SK-N-SH (cell line): ENCODE data around the gene KIF4A. TPM values are rescaled to one million over a fixed set of nuclear protein-coding genes. Genes with fewer than 3 reads are reported as not detected.

Experiments
- CTCF ChIA-PET: fragments of 300-600, 350-600 bp; formaldehyde crosslinking; extraction: SDS; loops from one replicate; lab custom pipeline; 2021; lab: Yijun Ruan, JAX
- POLR2A ChIA-PET: fragments of 350-600 bp; sonication (Branson Sonifier 250); formaldehyde crosslinking; extraction: SDS; loops from one replicate; lab custom pipeline; 2020; ENCODE audit warnings: antibody characterized with exemption, inconsistent platforms; lab: Yijun Ruan, JAX
- DNase-seq: peaks from one replicate; pipeline ENCODE4 v3.0.0; 2012
- H2AFZ ChIP-seq: fragments of 200-600 bp; sonication (generic); 2 replicates; pipeline ENCODE4 v1.8.1; 2016; ENCODE audit warnings: antibody characterized with exemption, mild to moderate bottlenecking, low read depth
- H3F3A ChIP-seq: fragments of 200-600 bp; sonication (generic); replicated peaks from 2 replicates; pipeline ENCODE3; 2016; ENCODE audit warnings: antibody characterized with exemption, mild to moderate bottlenecking; ENCODE audit not compliant: insufficient read depth
- H3K27ac ChIP-seq, 2 experiments: fragments of 200-500 bp in 1 of 2; fragments of 200-600 bp in 1 of 2; sonication (Bioruptor generic) in 1 of 2; sonication (generic), shearing (Covaris generic) in 1 of 2; 2 replicates each; pipeline versions ENCODE4 v1.5.1 to v1.6.1; 2014 to 2016; ENCODE audit warnings: low read depth in 2 of 2, inconsistent platforms in 1 of 2, low read length in 1 of 2, mild to moderate bottlenecking in 1 of 2, mixed read lengths in 1 of 2
- H3K27me3 ChIP-seq: fragments of 200-600 bp; sonication (generic), shearing (Covaris generic); 2 replicates; pipeline ENCODE4 v1.6.1; 2016; ENCODE audit warnings: mixed run types; ENCODE audit not compliant: insufficient read depth
- H3K36me3 ChIP-seq, 2 experiments: fragments of 200-500 bp in 1 of 2; fragments of 200-600 bp in 1 of 2; sonication (Bioruptor generic) in 1 of 2; sonication (generic) in 1 of 2; replicated peaks in 1 of 2; 2 replicates each; pipeline versions ENCODE3 to v1.5.1; 2014 to 2016; ENCODE audit warnings: low read length in 1 of 2, mild to moderate bottlenecking in 1 of 2; ENCODE audit not compliant: insufficient read depth in 2 of 2, control insufficient read depth in 1 of 2
- H3K4me1 ChIP-seq, 2 experiments: fragments of 200-500 bp in 1 of 2; fragments of 200-600 bp in 1 of 2; sonication (Bioruptor generic) in 1 of 2; sonication (generic), shearing (Covaris generic) in 1 of 2; 2 replicates each; pipeline versions ENCODE4 v1.5.1 to v1.6.1; 2014 to 2016; ENCODE audit warnings: low read depth in 1 of 2, low read length in 1 of 2, mixed run types in 1 of 2; ENCODE audit not compliant: insufficient read depth in 2 of 2, control insufficient read depth in 1 of 2
- H3K4me2 ChIP-seq: fragments of 200-600 bp; sonication (generic), shearing (Covaris generic); 2 replicates; pipeline ENCODE4 v1.6.1; 2017; ENCODE audit warnings: mixed run types
- H3K4me3 ChIP-seq, 2 experiments: fragments of 200-500 bp in 1 of 2; fragments of 200-600 bp in 1 of 2; sonication (Bioruptor generic) in 1 of 2; sonication (generic), shearing (Covaris generic) in 1 of 2; 2 replicates each; pipeline versions ENCODE4 v1.5.1 to v1.8.1; 2014 to 2016; ENCODE audit warnings: low read depth in 2 of 2, inconsistent platforms in 1 of 2, low read length in 1 of 2, mild to moderate bottlenecking in 1 of 2, mixed read lengths in 1 of 2, moderate library complexity in 1 of 2
- H3K79me2 ChIP-seq: fragments of 200-600 bp; sonication (generic); 2 replicates; pipeline ENCODE4 v1.8.1; 2017; ENCODE audit warnings: mild to moderate bottlenecking; ENCODE audit not compliant: insufficient read depth
- H3K9ac ChIP-seq: fragments of 200-600 bp; sonication (generic); 2 replicates; pipeline ENCODE4 v1.6.1; 2017; ENCODE audit warnings: mixed run types
- H3K9me2 ChIP-seq: fragments of 200-600 bp; sonication (generic); 2 replicates; pipeline ENCODE4 v1.6.1; 2017; ENCODE audit warnings: mixed run types
- H3K9me3 ChIP-seq: fragments of 200-600 bp; sonication (generic); 2 replicates; pipeline ENCODE4 v1.6.1; 2017; ENCODE audit warnings: mixed run types, mild to moderate bottlenecking, moderate library complexity
- H4K20me1 ChIP-seq: fragments of 200-600 bp; sonication (generic); 2 replicates; pipeline ENCODE4 v1.6.1; 2017; ENCODE audit warnings: mild to moderate bottlenecking, mixed run types; ENCODE audit not compliant: insufficient read depth
- CTCF ChIP-seq: fragments of 200-600 bp; sonication (generic); IDR thresholded peaks from 2 replicates; pipeline ENCODE4 v1.6.1; 2017; ENCODE audit warnings: antibody characterized with exemption, mild to moderate bottlenecking, moderate library complexity
- ELF1 ChIP-seq: IDR thresholded peaks from 2 replicates; pipeline ENCODE4 v1.4.0; 2012
- FOSL2 ChIP-seq: IDR thresholded peaks from 2 replicates; pipeline ENCODE4 v1.4.0; 2012; ENCODE audit warnings: low read depth, mild to moderate bottlenecking, moderate library complexity, borderline replicate concordance
- IRF3 ChIP-seq: fragments of 150-350 bp; IDR thresholded peaks from 2 replicates; pipeline ENCODE4 v1.6.1; 2016; ENCODE audit warnings: mild to moderate bottlenecking, low read depth, low read length
- MAX ChIP-seq: IDR thresholded peaks from 2 replicates; pipeline ENCODE4 v1.4.0; 2012; ENCODE audit warnings: low read depth
- MEF2A ChIP-seq: IDR thresholded peaks from 2 replicates; pipeline ENCODE4 v1.4.0; 2012; ENCODE audit warnings: low read depth, borderline replicate concordance
- PBX3 ChIP-seq: IDR thresholded peaks from 2 replicates; pipeline ENCODE4; 2012
- POLR2AphosphoS5 ChIP-seq: IDR thresholded peaks from 2 replicates; pipeline ENCODE4 v1.6.1; 2012; ENCODE audit warnings: low read depth, low read length
- RXRA ChIP-seq: IDR thresholded peaks from 2 replicates; pipeline ENCODE4 v1.4.0; 2012; ENCODE audit warnings: low read depth, mild to moderate bottlenecking, borderline replicate concordance
- WGBS: methylation state at CpG from one replicate; pipeline ENCODE4 v1.1.6; 2017; ENCODE audit warnings: low lambda C conversion rate; 5-methylcytosine and 5-hydroxymethylcytosine counted together
- polyA plus RNA-seq, 3 experiments: library from polyadenylated mRNA; depleted of rRNA; stranded (reverse); fragments of >200 nt; gene quantifications; 2 replicates each; pipeline ENCODE4 v1.2.3, GENCODE V29; 2012

Gene KIF4A
- polyA plus RNA-seq, 1 of the 3 experiments (the other 2 are of a cell fraction) = 11.5 TPM

- POLR2A ChIA-PET = no interaction called here
- WGBS = 48% methylated on average over 2 of the region's 2 CpGs
- H3K9me2 ChIP-seq = no peaks in the 10 kb centered on the region
These were observed 34.4 kb downstream of the KIF4A start for GRCh38 chrX:70324326-70324725.

GRCh38 chrX:70331161-70331560 is 41.3 kb downstream of the KIF4A start:
- no peaks in the 10 kb centered on the region for H4K20me1 ChIP-seq
- H3K9me3 ChIP-seq = no peaks in the 10 kb centered on the region
- TF ChIP-seq IRF3 = no peak
- no peak for TF ChIP-seq RXRA
- no peak for TF ChIP-seq ELF1
- no peak for TF ChIP-seq POLR2AphosphoS5
- TF ChIP-seq FOSL2 = no peak
- no peak for TF ChIP-seq PBX3
- no peaks in the 10 kb centered on the region for H3K4me1 ChIP-seq
- peaks cover 7% of the 10 kb centered on the region; the same call in 1 of the 2 replicates for H3K79me2 ChIP-seq
- ChIA-PET POLR2A (no interaction called here), CTCF (no interaction called here)
- no peak overlapping the region for H2AFZ ChIP-seq
- H3K9ac ChIP-seq = no peak overlapping the region
- peaks cover 2 to 6% of the 10 kb centered on the region in 2 experiments for H3K36me3 ChIP-seq
- H3K4me3 ChIP-seq = no peak overlapping the region
- WGBS = 62% methylated on average over 1 of the region's 1 CpG
- no peak for DNase-seq
- no peaks in the 10 kb centered on the region for H3K9me2 ChIP-seq
- no peak overlapping the region for H3K27ac ChIP-seq
- no peak overlapping the region for H3K4me2 ChIP-seq
- no peaks in the 10 kb centered on the region for H3K27me3 ChIP-seq
- no peaks in the 10 kb centered on the region for H3F3A ChIP-seq

More at GRCh38 chrX:70324326-70324725, 34.4 kb downstream of the KIF4A start:
- no peak for TF ChIP-seq FOSL2
- no peak overlapping the region for H3K4me3 ChIP-seq
- no peak for DNase-seq
- H2AFZ ChIP-seq = no peak overlapping the region
- peaks cover 22% of the 10 kb centered on the region; the same call in 1 of the 2 replicates for H3K79me2 ChIP-seq
- H3K36me3 ChIP-seq = peaks cover 0 to 2% of the 10 kb centered on the region in 2 experiments
- H3K4me2 ChIP-seq = no peak overlapping the region
- CTCF ChIA-PET = interaction anchor here (1.1 kb wide), 1 partner anchor 8 kb away, joined by 4 read pairs; no protein-coding TSS in a partner anchor
- H3K27ac ChIP-seq = no peak overlapping the region
- no peaks in the 10 kb centered on the region for H3K9me3 ChIP-seq
- H4K20me1 ChIP-seq = no peaks in the 10 kb centered on the region
- no peak overlapping the region for H3K9ac ChIP-seq
- H3F3A ChIP-seq = no peaks in the 10 kb centered on the region
- H3K4me1 ChIP-seq = no peaks in the 10 kb centered on the region
- no peaks in the 10 kb centered on the region for H3K27me3 ChIP-seq

GRCh38 chrX:70332600-70332999 is 42.7 kb downstream of the KIF4A start:
- Histone ChIP-seq H3K27ac (no peak overlapping the region), H3K4me2 (no peak overlapping the region), H3F3A (no peaks in the 10 kb centered on the region), H3K4me3 (no peak overlapping the region), H3K9ac (no peak overlapping the region), H4K20me1 (no peaks in the 10 kb centered on the region), H2AFZ (no peak overlapping the region), H3K79me2 (peaks cover 3% of the 10 kb centered on the region; the same call in 1 of the 2 replicates), H3K4me1 (no peaks in the 10 kb centered on the region), H3K9me2 (no peaks in the 10 kb centered on the region), H3K9me3 (no peaks in the 10 kb centered on the region), H3K36me3 (peaks cover 2 to 6% of the 10 kb centered on the region in 2 experiments), H3K27me3 (no peaks in the 10 kb centered on the region)
- WGBS = 88% methylated on average over 1 of the region's 1 CpG
- TF ChIP-seq MAX (no peak), CTCF (peak; percentile 45), MEF2A (no peak)
- POLR2A ChIA-PET = no interaction called here
- no peak for DNase-seq
- CTCF ChIA-PET = interaction anchor here (0.5 to 1.0 kb wide), 3 partner anchors 9 to 12 kb away, joined by 3 to 4 read pairs (median 4); no protein-coding TSS in a partner anchor
